RWPE1 (cell line): ENCODE data around the gene FBXO17.
A peak's percentile ranks its signal among the peaks of the same experiment; 100 is the strongest.
"Not testable (repeated sequence)": the region's sequence is repeated elsewhere in the genome, so short reads cannot be mapped to it uniquely, and the experiment has no call there.

Source experiments
- CTCF ChIA-PET: fragments of 350-600 bp; sonication (Branson Sonifier 250); formaldehyde crosslinking; extraction: SDS; loops from one replicate; lab custom pipeline; 2021; lab: Yijun Ruan, JAX
- POLR2A ChIA-PET: fragments of 400-600 bp; formaldehyde crosslinking; extraction: SDS; loops from one replicate; lab custom pipeline; 2020; ENCODE audit warnings: antibody characterized with exemption; ENCODE audit not compliant: low non-redundant PET; lab: Yijun Ruan, JAX
- DNase-seq: peaks from one replicate; pipeline ENCODE4 v3.0.0; 2012; ENCODE audit warnings: low spot score
- H3K27ac ChIP-seq: fragments of 450-650 bp; 2 replicates; pipeline ENCODE4 v1.5.1; 2017
- CTCF ChIP-seq: fragments of 450-650 bp; conservative IDR thresholded peaks from 2 replicates; pipeline ENCODE4 v1.5.1; 2017; ENCODE audit warnings: low read depth, mild to moderate bottlenecking

Gene FBXO17

GRCh38 chr19:39001041-39001440 lies 25.5 kb upstream of the FBXO17 start:
- TF ChIP-seq CTCF: no peak
- no peak for DNase-seq
- ChIA-PET POLR2A (no interaction called here), CTCF (interaction anchor here (0.7 kb wide), 1 partner anchor 99 kb away, joined by 9 read pairs; no protein-coding TSS in a partner anchor)
- H3K27ac ChIP-seq: no peak overlapping the region

DNA sequence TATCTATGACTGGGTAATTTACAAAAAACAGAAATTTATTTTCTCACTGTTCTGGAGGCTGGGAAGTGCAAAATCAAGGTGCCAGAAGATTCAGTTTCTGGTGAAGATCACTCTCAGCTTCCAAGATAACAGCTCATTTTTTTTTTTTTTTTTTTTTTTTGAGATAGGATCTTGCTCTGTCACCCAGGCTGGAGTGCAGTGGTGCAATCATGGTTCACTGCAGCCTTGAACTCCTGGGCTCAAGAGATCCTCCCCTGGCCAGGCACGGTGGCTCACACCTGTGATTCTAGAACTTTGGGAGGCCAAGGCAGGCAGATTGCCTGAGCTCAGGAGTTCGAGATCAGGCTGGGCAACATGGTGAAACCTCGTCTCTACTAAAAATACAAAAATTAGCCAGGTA lies 22.0 kb upstream of the FBXO17 start:
- CTCF ChIA-PET: interaction anchor here (0.7 kb wide), 2 partner anchors 9 to 717 kb away, joined by 3 read pairs; no protein-coding TSS in a partner anchor
- POLR2A ChIA-PET, DNase-seq, H3K27ac ChIP-seq: not testable (repeated sequence)

DNA sequence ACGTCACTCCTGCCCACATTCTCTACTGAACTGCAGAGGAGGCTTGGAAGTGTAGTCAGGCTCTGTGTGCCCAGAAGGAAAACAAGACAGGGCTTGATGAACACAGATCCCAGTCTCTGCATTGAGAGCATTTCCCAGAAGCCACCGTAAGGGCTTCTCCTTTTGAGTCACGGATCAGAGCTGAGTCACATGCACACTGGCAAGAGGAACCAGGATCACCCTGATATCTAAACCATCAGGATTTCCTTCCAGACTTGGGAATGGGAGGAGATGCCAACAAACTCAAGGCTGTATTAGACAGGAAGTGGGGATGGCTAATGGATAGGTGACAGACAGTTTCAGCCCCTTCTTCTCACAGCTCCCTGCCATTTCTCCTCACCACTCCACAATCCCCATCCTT lies 17.7 kb upstream of the FBXO17 start:
- peak; percentile 70 for DNase-seq
- CTCF ChIA-PET: interaction anchor here (0.6 kb wide), 2 partner anchors 724 to 1600 kb away, joined by 4 read pairs; no protein-coding TSS in a partner anchor
- TF ChIP-seq CTCF: no peak
- POLR2A ChIA-PET: no interaction called here
- H3K27ac ChIP-seq: peak overlapping the region; percentile 86

GRCh38 chr19:38990949-38991697 lies 15.6 kb upstream of the FBXO17 start:
- CTCF ChIA-PET: interaction anchor here (0.7 kb wide), 1 partner anchor 121 kb away, joined by 4 read pairs; no protein-coding TSS in a partner anchor
- DNase-seq: no peak
- POLR2A ChIA-PET: no interaction called here
- no peak for TF ChIP-seq CTCF
- no peak overlapping the region for H3K27ac ChIP-seq

GRCh38 chr19:38989614-38990013 lies 14.1 kb upstream of the FBXO17 start:
- CTCF ChIA-PET: not testable (repeated sequence)

GRCh38 chr19:38989066-38989605 lies 13.6 kb upstream of the FBXO17 start:
- no peak for TF ChIP-seq CTCF
- peak overlapping the region; percentile 35 for H3K27ac ChIP-seq
- DNase-seq: no peak
- ChIA-PET POLR2A (interaction anchor here (0.5 kb wide), 1 partner anchor 49 kb away, joined by 3 read pairs; no protein-coding TSS in a partner anchor), CTCF (no interaction called here)

More at GRCh38 chr19:38989614-38990013, 14.1 kb upstream of the FBXO17 start:
- POLR2A ChIA-PET, DNase-seq, H3K27ac ChIP-seq: not testable (repeated sequence)

DNA sequence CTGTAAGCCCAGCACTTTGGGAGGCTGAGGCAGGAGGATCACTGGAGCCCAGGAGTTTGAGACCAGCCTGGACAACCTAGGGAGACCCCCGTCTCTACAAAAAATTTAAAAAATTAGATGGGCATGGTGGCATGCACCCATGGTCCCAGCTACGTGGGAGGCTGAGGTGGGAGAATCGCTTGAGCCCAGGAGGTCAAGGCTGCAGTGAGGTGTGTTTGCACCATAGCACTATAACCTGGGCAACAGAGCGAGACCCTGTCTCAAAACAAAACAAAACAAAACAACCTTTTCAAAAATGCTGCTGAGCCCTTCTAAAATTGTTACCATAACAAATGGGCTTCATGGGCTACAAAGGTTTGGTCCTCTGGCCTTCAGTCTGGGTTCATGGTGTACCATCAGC lies 13.1 kb upstream of the FBXO17 start:
- POLR2A ChIA-PET: interaction anchor here (0.5 kb wide), 1 partner anchor 49 kb away, joined by 3 read pairs; no protein-coding TSS in a partner anchor
- CTCF ChIA-PET, DNase-seq: not testable (repeated sequence)
- H3K27ac ChIP-seq: peak overlapping the region; percentile 35

DNA sequence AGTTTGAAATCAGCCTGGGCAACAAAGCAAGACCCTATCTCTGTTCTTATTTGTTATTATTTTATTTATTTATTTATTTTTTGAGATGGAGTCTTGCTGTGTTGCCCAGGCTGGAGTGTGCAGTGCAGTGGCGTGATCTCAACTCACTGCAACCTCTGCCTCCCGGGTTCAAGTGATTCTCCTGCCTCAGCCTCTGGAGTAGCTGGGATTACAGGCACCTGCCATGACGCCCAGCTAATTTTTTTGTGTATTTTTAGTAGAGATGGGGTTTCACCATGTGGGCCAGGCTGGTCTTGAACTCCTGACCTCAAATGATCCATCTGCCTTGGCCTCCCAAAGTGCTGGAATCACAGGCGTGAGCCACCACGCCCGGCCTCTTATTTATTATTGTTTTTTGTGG lies 12.2 kb upstream of the FBXO17 start:
- POLR2A ChIA-PET, DNase-seq, CTCF ChIA-PET, H3K27ac ChIP-seq: not testable (repeated sequence)
